Right atrium auricular region (tissue), 2 donors: ENCODE data around the gene PUS1. TPM values are rescaled to one million over a fixed set of nuclear protein-coding genes. Genes with fewer than 3 reads are reported as not detected.

Experiments
- DNase-seq: peaks from one replicate; pipeline ENCODE4 v3.0.0-alpha.2; 2019; ENCODE audit warnings: low spot score
- H3K27ac ChIP-seq, 2 donors: fragments of 200-600 bp; sonication (generic); 1 replicate in 1 of 2; 2 replicates in 1 of 2; pipeline ENCODE4 v1.5.1; 2016 to 2019
- H3K27me3 ChIP-seq, 2 donors: fragments of 200-600 bp; sonication (generic); one replicate each; pipeline versions ENCODE4 v1.5.1 to v1.6.0; 2017 to 2019
- H3K36me3 ChIP-seq: fragments of 200-600 bp; sonication (generic); one replicate; pipeline ENCODE4 v1.5.1; 2016
- H3K4me1 ChIP-seq, 2 donors: fragments of 200-600 bp; sonication (generic); one replicate each; pipeline versions ENCODE4 v1.5.1 to v1.6.0; 2017 to 2019
- H3K4me3 ChIP-seq, 2 donors: fragments of 200-600 bp; sonication (generic); 1 replicate in 1 of 2; 2 replicates in 1 of 2; pipeline ENCODE4 v1.5.1; 2017 to 2019; ENCODE audit warnings: mild to moderate bottlenecking in 1 of 2, moderate library complexity in 1 of 2
- H3K9me3 ChIP-seq, 2 donors: fragments of 200-600 bp; sonication (generic); one replicate each; pipeline ENCODE4 v1.5.1; 2019
- CTCF ChIP-seq, 2 donors: fragments of 200-600 bp; sonication (generic); IDR thresholded peaks; one replicate each; pipeline ENCODE4 v1.5.1; 2019; ENCODE audit warnings: antibody characterized with exemption in 2 of 2
- total RNA-seq, 2 donors: library from RNA; depleted of rRNA; stranded (reverse); fragments of >200 nt; gene quantifications; one replicate each; pipeline ENCODE4 v1.1.0, GENCODE V29; 2016

PUS1 gene
- total RNA-seq, 2 donors from 2014 or later = 5.0 to 10.3 TPM

- no peak for DNase-seq
- H3K27me3 ChIP-seq = no peaks in the 10 kb centered on the region
- no peak for TF ChIP-seq CTCF (IDR thresholded peaks at IDR 0.05)
- H3K27ac ChIP-seq = no peak overlapping the region
- H3K9me3 ChIP-seq = no peaks in the 10 kb centered on the region
- H3K36me3 ChIP-seq = peaks cover 73% of the 10 kb centered on the region
- no peak overlapping the region for H3K4me3 ChIP-seq
- peaks cover 0 to 16% of the 10 kb centered on the region in 2 donors for H3K4me1 ChIP-seq
Observed at GRCh38 chr12:131914179-131914702, 14.8 kb upstream of the PUS1 start.

GRCh38 chr12:131915000-131915689 lies 13.9 kb upstream of the PUS1 start:
- Histone ChIP-seq H3K4me3 (no peak overlapping the region), H3K4me1 (peaks cover 0 to 16% of the 10 kb centered on the region in 2 donors), H3K9me3 (no peaks in the 10 kb centered on the region), H3K27ac (no peak overlapping the region), H3K27me3 (no peaks in the 10 kb centered on the region), H3K36me3 (peaks cover 73% of the 10 kb centered on the region)
- no peak for DNase-seq
- no peak for TF ChIP-seq CTCF (IDR thresholded peaks at IDR 0.05)

- H3K27me3 ChIP-seq = no peaks in the 10 kb centered on the region
- no peak overlapping the region for H3K27ac ChIP-seq
- H3K36me3 ChIP-seq = peaks cover 73% of the 10 kb centered on the region
- no peak for TF ChIP-seq CTCF (IDR thresholded peaks at IDR 0.05)
- no peak for DNase-seq
- no peak overlapping the region for H3K4me3 ChIP-seq
- H3K4me1 ChIP-seq = peaks cover 0 to 16% of the 10 kb centered on the region in 2 donors
- H3K9me3 ChIP-seq = no peaks in the 10 kb centered on the region
Observed at GRCh38 chr12:131915823-131916222, 13.3 kb upstream of the PUS1 start.

GRCh38 chr12:131916306-131917138 lies 12.6 kb upstream of the PUS1 start:
- TF ChIP-seq CTCF (IDR thresholded peaks at IDR 0.05) = no peak
- H3K9me3 ChIP-seq = no peaks in the 10 kb centered on the region
- H3K4me1 ChIP-seq = peaks cover 0 to 16% of the 10 kb centered on the region in 2 donors
- no peak for DNase-seq
- H3K36me3 ChIP-seq = peaks cover 73% of the 10 kb centered on the region
- H3K27me3 ChIP-seq = no peaks in the 10 kb centered on the region
- no peak overlapping the region for H3K27ac ChIP-seq
- no peak overlapping the region for H3K4me3 ChIP-seq

- Histone ChIP-seq H3K4me1 (peaks cover 0 to 10% of the 10 kb centered on the region in 2 donors), H3K27ac (no peak overlapping the region), H3K9me3 (no peaks in the 10 kb centered on the region), H3K27me3 (no peaks in the 10 kb centered on the region), H3K4me3 (no peak overlapping the region), H3K36me3 (peaks cover 75% of the 10 kb centered on the region)
- DNase-seq = no peak
- no peak for TF ChIP-seq CTCF (IDR thresholded peaks at IDR 0.05)
Observed at GRCh38 chr12:131917139-131917710, 11.9 kb upstream of the PUS1 start.
